Activated CD4-positive, alpha-beta T cell treated with anti-CD3 and anti-CD28 coated beads, Interleukin-10, Interleukin-2, amounts not matched to agents 100 ng/mL and 50 ng/mL, durations not matched to agents 16 hours and 8 hours (primary cell): Measurements from ENCODE around the gene TBC1D21.

ENCODE experiments used
- DNase-seq: peaks from one replicate; pipeline ENCODE4 v3.0.0-alpha.2; 2020

TBC1D21 gene

GRCh38 chr15:73912030-73912596 is 38.7 kb downstream of the TBC1D21 start:
- no peak for DNase-seq

GRCh38 chr15:73914145-73914544 is 40.8 kb downstream of the TBC1D21 start:
- DNase-seq = peak; percentile 30

- no peak for DNase-seq
Measured at GRCh38 chr15:73915082-73915481, 41.7 kb downstream of the TBC1D21 start.

GRCh38 chr15:73918784-73919183 is 45.4 kb downstream of the TBC1D21 start:
- DNase-seq = no peak

GRCh38 chr15:73919706-73920105 is 46.3 kb downstream of the TBC1D21 start:
- no peak for DNase-seq

GRCh38 chr15:73921254-73921925 is 48.0 kb downstream of the TBC1D21 start:
- DNase-seq = peak; percentile 53

GRCh38 chr15:73922186-73923151 is 49.1 kb downstream of the TBC1D21 start:
- DNase-seq = no peak

GRCh38 chr15:73923156-73923487 is 49.8 kb downstream of the TBC1D21 start:
- DNase-seq = no peak

- DNase-seq = no peak
Measured at GRCh38 chr15:73923488-73924164, 50.3 kb downstream of the TBC1D21 start.

- DNase-seq = peak; percentile 65
Measured at GRCh38 chr15:73924171-73924921, 51.0 kb downstream of the TBC1D21 start.

GRCh38 chr15:73925848-73926218 is 52.5 kb downstream of the TBC1D21 start:
- no peak for DNase-seq

- DNase-seq = no peak
Measured at GRCh38 chr15:73926219-73927002, 53.0 kb downstream of the TBC1D21 start, which contains the start of gene LOXL1. Gene LOXL1 (plus strand): TSS chr15:73926462. CDS start chr15:73926784, 322 bp downstream.

- DNase-seq = peak; percentile 42
Measured at GRCh38 chr15:73927003-73927475, 53.7 kb downstream of the TBC1D21 start.

- peak; percentile 79 for DNase-seq
Measured at GRCh38 chr15:73927476-73928240, 54.3 kb downstream of the TBC1D21 start.

GRCh38 chr15:73928241-73928579 is 54.8 kb downstream of the TBC1D21 start:
- no peak for DNase-seq

GRCh38 chr15:73928971-73929627 is 55.7 kb downstream of the TBC1D21 start:
- no peak for DNase-seq

GRCh38 chr15:73930371-73930770 is 57.0 kb downstream of the TBC1D21 start:
- DNase-seq = no peak

- DNase-seq = no peak
Measured at GRCh38 chr15:73930790-73931281, 57.5 kb downstream of the TBC1D21 start.

- DNase-seq = no peak
Measured at GRCh38 chr15:73931441-73931840, 58.1 kb downstream of the TBC1D21 start.
